NCI-H1092 (cell line): ENCODE measurements around the gene RNFT2.
"Not testable (repeated sequence)": the region's sequence is repeated elsewhere in the genome, so short reads cannot be mapped to it uniquely, and the experiment has no call there.

Experiments used
- DNase-seq: peaks from one replicate; lab custom pipeline; 2025; lab: John Stamatoyannopoulos, UW

RNFT2 gene

DNA sequence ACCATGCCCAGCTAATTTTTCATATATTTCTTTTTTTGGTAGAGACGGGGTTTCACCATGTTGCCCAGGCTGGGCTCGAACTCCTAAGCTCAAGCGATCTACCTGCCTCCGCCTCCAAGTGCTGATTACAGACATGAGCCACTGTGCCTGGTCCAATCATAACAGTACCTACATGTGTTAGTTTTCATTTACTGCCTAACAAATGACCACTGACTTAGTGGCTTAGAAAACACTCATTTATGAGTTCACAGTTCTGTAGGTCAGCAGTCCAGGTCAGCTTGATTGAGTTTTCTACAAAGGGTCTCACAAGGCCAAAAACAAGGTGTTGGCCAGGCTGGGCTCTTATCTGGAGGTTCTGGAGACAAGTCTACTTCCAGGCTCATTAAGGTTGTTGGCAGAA is 60.6 kb downstream of the RNFT2 start:
- DNase-seq = no peak

DNA sequence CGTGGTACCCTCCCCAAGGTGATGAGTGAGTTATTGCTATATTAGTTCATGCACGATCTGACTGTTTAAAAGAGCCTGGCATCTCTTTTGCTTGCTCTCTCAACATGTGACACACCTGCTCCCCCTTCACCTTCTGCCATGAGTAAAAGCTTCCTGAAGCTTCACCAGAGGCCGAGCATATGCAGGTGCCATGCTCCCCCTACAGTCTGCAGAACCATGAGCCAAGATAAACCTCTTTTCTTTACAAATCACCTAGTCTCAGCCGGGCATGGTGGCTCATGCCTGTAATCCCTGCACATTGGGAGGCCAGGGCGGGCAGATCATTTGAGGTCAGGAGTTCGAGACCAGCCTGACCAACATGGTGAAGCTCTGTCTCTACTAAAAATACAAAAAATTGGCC is 61.8 kb downstream of the RNFT2 start:
- DNase-seq = no peak

DNA sequence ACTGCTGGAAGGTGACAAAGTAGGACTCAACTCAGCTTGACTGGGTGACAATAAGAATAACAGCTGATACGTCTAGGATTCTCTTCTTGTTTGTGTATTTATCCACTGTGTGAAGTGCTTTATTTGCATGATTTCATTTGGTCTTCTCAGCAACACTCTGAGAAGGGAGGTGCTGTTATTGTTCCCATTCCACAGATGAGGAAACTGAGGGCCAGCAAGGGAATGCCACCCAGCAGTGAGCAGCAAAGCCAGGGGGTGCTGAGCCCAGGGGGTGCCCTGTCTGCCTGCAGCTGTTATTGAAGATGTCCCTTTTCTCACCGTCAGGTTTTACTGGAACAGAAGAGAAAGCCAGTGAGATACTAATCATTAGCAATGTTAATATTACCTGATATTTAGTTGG is 62.8 kb downstream of the RNFT2 start:
- DNase-seq = no peak

DNA sequence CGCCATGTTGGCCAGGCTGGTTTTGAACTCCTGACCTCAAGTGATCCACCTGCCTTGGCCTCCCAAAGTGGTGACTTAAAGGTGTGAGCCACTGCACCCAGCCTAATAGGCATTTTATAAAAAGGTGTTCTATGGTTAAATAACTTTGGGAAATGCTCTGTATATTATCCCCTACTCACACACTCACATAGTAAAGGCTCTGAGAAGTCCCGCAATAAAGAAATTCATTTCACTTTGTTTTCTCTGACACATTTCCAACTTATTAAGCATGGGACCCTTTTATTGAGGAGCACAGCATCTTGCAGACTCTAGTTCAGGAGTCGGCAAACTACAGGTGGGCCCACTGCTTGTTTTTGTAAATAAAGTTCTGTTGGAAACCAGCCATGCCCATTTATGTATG is 63.9 kb downstream of the RNFT2 start:
- no peak for DNase-seq

DNA sequence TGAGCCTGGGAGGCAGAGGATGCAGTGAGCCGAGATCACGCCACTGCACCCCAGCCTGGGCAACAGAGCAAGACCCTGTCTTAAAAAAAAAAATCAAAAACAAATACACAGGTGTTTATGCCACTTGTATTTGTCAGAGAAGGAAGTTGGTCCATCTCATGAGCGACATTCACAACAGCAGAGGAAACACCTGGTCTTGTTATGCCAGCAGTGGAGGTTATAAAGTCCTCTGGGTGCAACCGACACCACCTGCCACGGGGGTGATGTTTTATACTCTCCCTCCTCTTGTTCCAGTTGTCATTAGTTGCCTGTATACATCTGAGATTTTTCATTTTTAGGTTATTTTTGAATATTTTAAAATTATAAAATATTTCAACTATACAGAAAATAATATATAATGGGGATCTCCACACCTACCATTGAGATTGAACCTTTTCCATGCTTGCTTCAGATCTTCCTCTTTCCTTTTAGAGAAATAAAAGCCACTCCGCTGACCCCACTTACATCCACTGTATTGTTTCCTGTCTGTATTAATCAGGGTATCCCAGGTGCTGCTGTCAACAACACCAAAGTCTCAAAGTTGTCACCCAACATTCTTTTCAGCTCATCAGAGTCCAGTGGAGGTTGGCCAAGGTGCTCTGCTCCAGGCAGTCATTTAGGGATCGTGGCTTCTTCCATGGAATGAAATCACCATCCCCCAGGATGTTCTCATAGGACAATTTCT is 65.1 kb downstream of the RNFT2 start:
- DNase-seq = no peak

DNA sequence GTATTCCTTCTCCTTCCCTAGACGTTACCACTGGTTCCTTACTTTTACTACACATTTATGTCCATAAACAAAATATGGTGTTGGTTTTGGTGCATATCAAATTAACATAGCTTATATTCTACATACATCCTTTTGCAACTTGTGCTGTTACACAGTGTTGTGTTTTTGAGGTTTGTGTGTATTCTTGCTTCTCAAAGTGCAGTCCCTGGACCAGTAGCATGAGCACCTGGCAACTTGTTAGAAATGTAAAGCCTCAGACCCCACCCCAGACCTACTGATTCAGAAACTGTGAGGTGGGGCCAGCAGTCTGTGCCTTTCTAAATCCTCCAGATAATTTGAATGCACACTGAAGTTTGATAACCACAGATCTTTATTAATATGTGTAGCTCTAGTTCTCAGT is 65.9 kb downstream of the RNFT2 start:
- no peak for DNase-seq

DNA sequence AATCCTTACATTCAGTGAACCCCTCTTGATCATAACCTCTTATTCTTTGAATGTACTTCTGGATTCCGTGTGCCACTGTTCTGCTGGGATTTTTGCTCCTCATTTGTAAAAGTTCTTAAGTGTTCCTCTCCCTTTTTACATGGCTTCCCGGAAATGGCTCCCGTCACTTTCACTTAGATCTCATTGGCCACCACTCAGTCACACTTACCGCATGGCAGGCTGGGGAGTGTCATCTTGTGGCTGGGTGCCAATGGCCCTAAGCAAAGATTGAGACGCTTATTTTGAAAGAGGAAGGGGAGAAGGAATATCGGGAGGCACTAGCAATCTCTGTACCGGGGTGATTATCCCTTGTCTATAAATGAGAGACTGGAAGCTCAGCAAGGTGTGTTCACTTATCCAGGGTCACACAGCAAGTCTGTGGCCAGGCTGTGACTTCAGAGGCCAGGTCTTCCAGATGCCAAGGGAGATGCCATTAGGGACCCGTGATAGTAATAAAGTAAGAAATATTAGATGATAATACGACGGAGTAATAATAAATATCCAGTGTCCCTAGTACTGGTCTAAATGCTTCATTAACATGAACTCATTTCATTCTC is 68.8 kb downstream of the RNFT2 start:
- no peak for DNase-seq

DNA sequence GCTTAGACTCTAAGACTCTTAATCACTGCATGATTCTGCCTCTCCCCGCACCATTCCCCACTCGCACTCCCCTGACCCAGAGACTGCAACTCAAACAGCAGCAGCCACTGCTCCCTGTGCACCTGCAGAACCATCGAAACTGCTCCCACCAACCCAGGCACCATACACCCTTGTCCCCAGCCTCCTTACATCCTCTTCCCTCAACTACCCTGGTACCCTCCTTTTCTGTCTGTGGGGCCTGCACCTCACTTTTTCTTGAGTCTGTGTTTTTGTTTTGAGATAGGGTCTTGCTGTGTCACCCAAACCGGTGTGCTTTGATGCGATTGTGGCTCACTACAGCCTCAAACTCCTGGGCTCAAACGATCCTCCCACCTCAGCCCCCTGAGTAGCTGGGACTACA is 69.4 kb downstream of the RNFT2 start:
- DNase-seq = no peak

DNA sequence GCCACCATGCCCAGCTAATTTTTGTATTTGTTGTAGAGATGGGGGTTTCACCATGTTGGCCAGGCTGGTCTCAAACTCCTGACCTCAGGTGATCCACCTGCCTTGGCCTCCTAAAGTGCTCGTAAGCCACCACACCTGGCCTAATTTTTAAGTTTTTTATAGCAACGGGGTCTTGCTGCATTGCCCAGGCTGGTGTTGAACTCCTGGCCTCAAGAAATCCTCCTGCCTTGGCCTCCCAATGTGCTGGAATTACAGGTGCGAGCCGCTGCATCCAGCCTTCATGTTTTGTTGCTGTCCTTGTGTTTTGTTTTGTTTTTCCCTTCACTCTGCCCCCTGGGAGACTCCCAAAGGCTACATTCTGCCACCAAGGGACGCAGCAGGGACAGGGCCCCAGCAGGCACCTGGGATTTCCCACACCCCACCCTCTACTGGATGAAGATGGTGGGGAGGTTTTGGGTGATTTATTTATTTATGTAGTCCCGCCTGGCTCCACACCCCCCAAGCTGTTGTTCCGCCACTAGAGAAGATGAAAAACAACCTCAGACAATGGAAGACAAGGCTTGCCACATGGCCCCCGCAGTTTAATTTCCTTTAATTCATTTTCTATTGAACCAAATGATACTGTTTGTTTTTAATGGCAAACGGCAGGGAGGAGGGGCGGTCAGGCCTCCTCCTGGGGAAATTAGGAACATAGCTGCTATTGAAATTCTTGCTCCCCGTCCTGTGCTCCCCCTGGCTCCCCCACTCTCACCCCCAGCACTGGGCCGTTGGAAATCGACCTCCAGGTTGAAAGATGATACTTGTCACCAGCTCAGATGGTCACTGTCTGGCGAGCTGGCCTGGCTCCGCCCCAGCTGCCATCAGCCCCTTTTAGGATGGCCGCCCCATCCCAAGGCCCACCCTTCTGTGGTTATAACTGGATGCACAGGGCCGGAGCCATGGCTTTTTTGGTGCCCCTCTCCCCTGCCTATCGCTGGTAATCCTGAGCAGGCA is 70.3 kb downstream of the RNFT2 start:
- no peak for DNase-seq

DNA sequence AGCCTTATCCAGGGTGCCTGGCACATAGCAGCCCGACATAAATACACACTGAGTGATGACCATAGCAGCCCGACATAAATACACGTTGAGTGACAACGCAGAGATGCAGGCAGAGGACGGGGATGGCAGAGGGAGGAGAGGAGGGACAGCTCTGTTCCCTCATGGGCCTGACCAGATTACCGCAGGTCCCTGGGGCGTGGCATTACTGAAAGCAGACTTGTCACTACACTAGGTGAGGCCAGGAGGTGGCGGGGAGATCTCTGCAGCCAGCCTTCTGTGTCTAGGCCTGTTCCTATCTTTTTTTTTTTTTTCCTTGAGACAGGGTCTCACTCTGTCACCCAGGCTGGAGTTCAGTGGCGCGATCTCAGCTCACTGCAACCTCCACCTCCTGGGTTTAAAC is 74.1 kb downstream of the RNFT2 start:
- no peak for DNase-seq

DNA sequence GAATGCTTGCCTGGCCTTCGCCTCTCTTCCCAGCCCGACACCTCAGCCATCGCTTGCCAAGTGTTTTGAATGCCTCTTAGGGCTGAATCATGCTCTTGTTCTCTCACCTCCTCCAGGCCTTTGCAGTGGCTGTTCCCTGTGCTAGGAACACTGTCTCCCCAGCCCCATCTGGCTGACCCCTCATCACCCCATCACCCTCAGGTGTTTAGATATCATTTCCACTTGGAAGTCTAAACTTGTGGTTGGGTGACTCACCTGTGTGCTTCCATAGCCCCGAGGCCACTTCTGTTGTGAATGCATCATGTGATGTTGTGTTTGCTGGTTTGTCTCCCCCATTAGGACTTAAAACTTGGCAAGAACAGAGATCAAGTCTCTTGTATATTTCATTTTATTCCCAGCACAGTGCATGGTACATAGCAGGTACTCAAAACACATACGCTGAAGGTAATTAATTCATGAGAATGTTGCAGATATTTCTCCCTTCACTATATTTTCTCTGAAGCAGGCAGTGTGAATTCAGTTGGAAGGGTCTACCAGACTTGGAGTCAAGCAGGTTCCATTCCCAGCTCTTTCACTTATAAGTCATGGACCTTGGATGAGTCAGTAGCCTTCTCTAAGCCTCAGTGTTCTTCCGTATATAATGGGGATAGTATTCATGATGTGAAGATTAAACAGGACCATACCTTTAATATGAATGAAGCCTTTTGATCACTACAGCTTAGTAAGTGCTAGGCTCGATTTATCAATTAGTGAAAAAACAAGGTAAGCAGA is 75.3 kb downstream of the RNFT2 start:
- no peak for DNase-seq

DNA sequence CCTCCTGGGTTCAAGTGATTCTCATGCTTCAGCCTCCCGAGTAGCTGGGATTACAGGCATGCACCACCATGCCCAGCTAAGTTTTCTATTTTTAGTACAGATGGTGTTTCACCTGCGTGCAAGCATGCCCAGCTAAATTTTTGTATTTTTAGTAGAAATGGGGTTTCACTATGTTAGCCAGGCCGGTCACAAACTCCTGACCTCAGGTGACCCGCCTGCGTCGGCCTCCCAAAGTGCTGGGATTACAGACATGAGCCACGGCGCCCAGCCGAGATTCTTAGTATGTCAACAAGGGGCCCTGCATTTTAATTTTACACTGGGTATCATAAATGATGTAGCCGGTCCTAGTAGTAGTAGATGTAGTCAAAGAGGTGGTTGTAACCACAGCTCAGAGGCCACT is 76.7 kb downstream of the RNFT2 start:
- DNase-seq = not testable (repeated sequence)

DNA sequence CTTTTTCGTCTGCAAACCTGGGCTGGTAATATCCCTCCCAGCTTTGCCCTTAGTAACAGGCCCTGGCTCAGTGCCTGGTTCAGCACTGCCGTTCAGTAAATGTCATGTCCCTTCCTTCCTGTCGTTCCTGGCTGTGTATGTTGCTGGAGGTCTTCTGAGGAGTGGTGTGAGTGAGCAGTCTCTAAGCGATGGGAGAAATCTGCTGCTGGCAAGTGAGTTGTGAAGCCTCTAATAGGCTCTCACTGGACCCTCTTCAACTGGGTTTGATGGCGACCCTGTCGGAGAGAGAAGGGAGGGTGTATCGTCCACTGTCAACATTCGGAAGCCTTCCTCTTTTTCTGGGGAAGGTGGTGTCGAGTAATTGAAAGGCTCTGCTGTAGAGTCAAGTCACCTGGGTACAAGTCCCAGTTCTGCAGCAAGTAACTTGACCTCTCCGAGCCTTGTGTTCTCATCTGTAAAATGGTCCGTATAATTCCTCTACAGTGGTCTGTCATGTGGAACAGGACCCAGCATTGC is 80.3 kb downstream of the RNFT2 start:
- peak; percentile 0 for DNase-seq

DNA sequence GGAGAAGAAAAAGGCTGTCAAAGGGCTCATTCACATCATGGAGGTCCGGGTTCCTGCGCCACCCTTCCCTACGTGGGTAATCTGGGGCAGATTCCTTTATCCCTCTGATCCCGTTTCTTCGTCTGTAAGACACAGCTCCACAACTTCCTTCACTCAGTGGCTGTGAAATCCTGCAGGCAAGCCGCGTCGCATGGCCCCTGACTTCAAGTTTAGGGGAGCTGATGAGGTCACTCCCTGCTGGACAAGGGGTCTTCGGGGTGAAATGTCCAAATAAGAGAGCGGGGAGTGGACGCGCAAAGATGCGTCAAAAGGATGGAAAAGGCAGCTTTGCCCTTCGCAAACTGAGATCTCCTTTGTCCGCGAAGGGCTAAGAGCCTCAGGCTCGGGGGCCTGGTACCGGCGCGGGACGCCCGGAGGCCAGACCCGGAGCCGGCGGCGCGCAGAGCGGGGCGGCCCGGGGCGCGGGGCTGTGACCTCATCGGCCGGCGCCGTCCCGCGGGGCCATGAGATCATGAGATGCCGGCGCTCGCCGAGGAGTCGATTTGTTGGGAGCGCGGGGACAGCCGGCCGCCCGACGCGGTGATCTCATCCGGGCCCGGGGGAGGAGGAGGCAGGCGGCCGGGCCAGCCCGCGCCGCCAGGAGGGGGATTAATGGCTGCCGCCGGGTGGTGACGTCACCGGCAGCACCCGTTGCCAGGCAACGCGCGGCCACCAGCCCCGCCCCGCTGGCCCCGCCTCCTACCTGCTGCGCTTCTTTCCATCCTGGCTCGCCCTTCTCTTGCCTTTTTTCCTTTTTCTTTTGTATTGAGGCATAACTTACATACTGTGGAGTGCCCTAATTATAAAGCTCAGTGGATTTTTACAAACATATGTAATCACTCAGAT is 81.1 kb downstream of the RNFT2 start:
- peak; percentile 51 for DNase-seq

DNA sequence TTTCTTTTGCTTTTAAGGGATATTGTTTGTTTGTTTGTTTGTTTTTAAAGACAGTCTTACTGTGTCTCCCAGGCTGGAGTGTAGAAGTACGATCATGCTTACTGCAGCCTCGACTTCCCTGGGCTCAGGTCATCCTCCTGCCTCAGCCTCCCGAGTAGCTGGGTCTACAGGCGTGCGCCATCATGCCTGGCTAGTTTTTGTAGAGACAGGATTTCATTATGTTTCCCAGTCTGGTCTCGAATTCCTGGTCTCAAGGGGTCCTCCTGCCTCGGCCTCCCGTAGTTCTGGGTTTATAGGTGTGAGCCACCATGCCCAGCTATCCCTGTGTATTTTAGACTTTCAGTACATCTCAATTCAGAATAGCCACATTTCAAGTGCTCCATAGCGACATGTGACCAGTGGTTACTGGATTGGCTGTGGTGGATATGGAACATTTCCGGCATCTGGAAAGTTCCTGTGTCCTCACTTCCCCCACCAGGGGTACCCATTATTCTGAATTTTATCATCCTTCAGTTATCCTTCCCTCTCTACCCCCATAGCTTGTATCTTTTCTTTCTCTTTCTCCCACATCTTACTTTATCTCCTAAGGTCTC is 82.0 kb downstream of the RNFT2 start:
- DNase-seq = no peak

DNA sequence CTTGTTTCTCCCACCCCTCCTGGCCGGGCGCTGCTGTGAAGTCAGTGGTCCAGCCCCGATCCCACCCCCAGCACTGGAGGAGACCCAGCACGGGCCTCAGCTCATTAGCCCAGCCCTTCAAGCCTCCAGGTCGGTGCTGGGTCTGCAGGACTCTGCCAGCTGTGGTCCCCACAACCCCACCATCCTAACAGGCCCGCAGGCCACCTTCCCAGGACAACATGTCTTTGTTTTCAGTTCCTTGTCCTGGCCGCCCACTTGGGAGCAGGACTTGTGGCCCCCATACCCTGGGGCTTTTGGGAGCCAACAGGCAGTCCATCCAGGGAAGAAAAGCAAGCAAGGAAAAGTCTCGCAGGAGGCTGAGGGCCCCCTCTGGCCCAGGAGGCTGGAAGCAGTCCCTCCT is 83.2 kb downstream of the RNFT2 start:
- no peak for DNase-seq

DNA sequence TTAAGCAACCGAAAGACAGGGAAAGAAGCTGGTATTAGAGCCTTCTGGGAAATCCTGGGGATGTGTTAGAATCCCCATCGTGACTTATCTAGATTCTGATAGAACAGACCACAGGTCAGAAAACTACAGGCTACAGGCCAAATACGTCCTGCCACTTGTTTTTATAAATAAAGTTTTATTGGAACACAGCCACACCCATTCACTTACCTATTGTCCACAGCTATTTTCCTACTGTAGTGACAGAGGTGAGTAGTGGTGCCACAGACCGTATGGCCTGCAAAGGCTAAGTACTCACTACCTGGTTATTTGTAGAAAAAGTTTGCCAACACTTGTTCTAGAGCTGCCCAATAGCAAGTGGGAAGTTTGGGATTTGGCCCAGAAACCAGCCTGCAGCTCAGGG is 89.3 kb downstream of the RNFT2 start:
- no peak for DNase-seq

DNA sequence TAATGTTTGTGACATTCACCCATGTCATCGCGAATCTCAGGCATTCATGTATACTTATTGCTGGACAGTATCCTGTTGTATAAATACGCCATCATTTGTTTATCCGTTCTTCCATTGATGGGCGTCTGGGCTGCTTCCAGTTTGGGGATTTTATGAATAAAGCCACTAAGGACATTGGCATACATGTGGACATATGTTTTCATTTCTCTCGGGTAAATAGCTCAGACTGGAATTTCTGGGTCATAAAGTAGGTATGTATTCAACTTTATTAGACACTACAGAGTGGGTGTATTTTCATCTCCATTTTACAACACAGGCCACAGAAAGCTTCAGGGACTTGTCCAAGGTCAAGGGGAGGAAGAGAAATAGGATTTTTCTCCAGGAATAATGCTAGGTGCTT is 94.2 kb downstream of the RNFT2 start:
- no peak for DNase-seq

DNA sequence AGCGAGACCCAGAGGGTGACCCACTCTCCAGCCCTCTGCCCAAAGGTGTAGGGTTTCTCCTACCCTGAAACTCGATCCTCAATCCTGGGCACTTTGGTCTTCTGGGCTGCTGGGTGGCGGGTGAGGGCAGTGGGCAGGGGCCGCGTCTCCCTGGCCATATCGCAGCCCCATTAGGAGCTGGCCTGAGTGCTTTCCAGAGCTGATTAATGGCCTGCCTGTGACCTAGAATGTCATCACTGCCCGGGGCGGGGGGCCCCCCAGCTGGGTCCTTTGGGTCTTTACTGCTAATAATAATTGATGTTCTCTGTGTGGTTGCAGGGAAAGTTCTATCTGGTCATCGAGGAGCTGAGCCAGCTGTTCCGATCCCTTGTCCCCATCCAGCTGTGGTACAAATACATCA is 95.4 kb downstream of the RNFT2 start:
- no peak for DNase-seq

DNA sequence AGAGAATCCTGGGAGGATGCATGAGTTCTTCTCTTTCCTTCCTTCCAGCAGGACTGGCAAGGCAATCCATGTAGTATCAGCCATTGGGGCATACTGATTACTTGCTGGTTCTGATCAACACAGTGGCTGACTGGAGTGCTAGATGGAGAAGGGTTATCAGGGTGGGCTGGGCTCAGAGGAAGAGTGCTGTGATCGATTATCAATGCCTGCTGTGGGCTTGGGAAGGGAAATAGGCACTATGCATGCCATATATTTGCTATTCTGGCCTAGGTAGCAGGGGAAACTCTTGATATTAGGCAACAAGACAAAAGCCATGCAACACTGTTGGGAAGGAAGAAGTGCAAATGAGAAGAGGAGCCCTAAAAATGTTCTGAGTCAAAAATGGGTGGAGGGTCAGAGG is 97.4 kb downstream of the RNFT2 start:
- no peak for DNase-seq

DNA sequence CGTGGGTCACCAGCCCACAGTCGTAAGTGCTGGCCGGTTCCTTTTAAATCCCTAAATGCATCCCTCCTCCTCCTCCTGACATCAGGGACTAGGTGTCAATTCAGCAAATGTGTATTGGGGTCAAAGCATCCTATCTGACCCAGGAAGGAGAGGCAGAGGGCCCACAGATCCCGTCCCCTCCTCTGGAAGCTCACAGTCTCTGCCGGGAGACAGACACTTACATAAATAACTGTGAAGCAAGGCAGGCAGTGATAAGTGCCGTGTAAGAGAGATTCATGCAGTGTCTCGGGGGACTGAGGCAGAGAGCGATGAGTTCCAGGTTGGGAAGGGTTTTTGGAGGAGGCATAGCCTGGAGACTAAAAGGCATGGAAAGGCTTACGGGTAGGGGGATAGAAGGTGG is 99.0 kb downstream of the RNFT2 start:
- DNase-seq = no peak
